ENCODE data around the gene MRPL52. TPM values are rescaled to one million over a fixed set of nuclear protein-coding genes. Genes with fewer than 3 reads are reported as not detected.
A peak's percentile ranks its signal among the peaks of the same experiment; 100 is the strongest.

The MRPL52 gene
- total and polyA plus RNA-seq, 2 of the 13 experiments (the other 11 are each of a cell fraction or from before 2014, with no cell fraction given) = 118 to 329 TPM

GRCh38 chr14:22837114-22837749, 7.5 kb downstream of the MRPL52 start (continued):
- TF ChIP-seq, protein P1, sequence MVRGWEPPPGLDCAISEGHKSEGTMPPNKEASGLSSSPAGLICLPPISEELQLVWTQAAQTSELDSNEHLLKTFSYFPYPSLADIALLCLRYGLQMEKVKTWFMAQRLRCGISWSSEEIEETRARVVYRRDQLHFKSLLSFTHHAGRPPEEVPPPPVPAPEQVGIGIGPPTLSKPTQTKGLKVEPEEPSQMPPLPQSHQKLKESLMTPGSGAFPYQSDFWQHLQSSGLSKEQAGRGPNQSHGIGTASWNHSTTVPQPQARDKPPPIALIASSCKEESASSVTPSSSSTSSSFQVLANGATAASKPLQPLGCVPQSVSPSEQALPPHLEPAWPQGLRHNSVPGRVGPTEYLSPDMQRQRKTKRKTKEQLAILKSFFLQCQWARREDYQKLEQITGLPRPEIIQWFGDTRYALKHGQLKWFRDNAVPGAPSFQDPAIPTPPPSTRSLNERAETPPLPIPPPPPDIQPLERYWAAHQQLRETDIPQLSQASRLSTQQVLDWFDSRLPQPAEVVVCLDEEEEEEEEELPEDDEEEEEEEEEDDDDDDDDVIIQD (CRISPR knock-in tag; IDR thresholded peaks at IDR 0.05; ENCODE audit: low read depth) = no peak
- TF ChIP-seq PLSCR1 (CRISPR knock-in tag; IDR thresholded peaks at IDR 0.05; ENCODE audit: borderline replicate concordance) = no peak
- TF ChIP-seq NFE2L1 (CRISPR knock-in tag; IDR thresholded peaks at IDR 0.05; ENCODE audit: borderline replicate concordance) = peak; percentile 74; the same call in 1 of the 2 replicates
- TF ChIP-seq CREBL2 (CRISPR knock-in tag; IDR thresholded peaks at IDR 0.05; ENCODE audit: borderline replicate concordance) = peak; percentile 79; the same call in 1 of the 2 replicates
- TF ChIP-seq IRF2 (CRISPR knock-in tag; IDR thresholded peaks at IDR 0.05) = no peak
- TF ChIP-seq ZNF333 (CRISPR knock-in tag; IDR thresholded peaks at IDR 0.05; ENCODE audit: borderline replicate concordance) = no peak
- 0 out of 2 replicates have a peak, but pooled peaks have one; percentile 81 for TF ChIP-seq CC2D1A (CRISPR knock-in tag; IDR thresholded peaks at IDR 0.05)
- TF ChIP-seq KLF15 (CRISPR knock-in tag; IDR thresholded peaks at IDR 0.05; ENCODE audit: borderline replicate concordance) = no peak
- no peak for TF ChIP-seq NCOA2 (CRISPR knock-in tag; IDR thresholded peaks at IDR 0.05)
- TF ChIP-seq ZNF678 (CRISPR knock-in tag; IDR thresholded peaks at IDR 0.05) = peak; percentile 56; the same call in 1 of the 2 replicates
- no peak for TF ChIP-seq LCORL (IDR thresholded peaks at IDR 0.05)
- 0 out of 2 replicates have a peak, but pooled peaks have one; percentile 29 for TF ChIP-seq LCORL (CRISPR knock-in tag; IDR thresholded peaks at IDR 0.05)
- peak; percentile 68 for TF ChIP-seq PHF8 (CRISPR knock-in tag; IDR thresholded peaks at IDR 0.05)
- TF ChIP-seq ZNF264 (CRISPR knock-in tag; IDR thresholded peaks at IDR 0.05) = 0 out of 2 replicates have a peak, but pooled peaks have one; percentile 6
- TF ChIP-seq NCOA1 (CRISPR knock-in tag; IDR thresholded peaks at IDR 0.05) = no peak
- TF ChIP-seq ZBTB43 (CRISPR knock-in tag; conservative IDR thresholded peaks at IDR 0.05) = no peak
- no peak for TF ChIP-seq ZNF468 (CRISPR knock-in tag; IDR thresholded peaks at IDR 0.05)
- no peak for TF ChIP-seq ZNF382 (CRISPR knock-in tag; IDR thresholded peaks at IDR 0.05; ENCODE audit: borderline replicate concordance)
- TF ChIP-seq ZNF317 (CRISPR knock-in tag; IDR thresholded peaks at IDR 0.05) = 0 out of 2 replicates have a peak, but pooled peaks have one; percentile 48
- TF ChIP-seq SAFB2 (CRISPR knock-in tag; IDR thresholded peaks at IDR 0.05; ENCODE audit: borderline replicate concordance, low read depth) = no peak
- no peak for TF ChIP-seq JDP2 (CRISPR knock-in tag; IDR thresholded peaks at IDR 0.05; ENCODE audit: borderline replicate concordance)
- peak; percentile 100 for TF ChIP-seq ZNF777 (CRISPR knock-in tag; IDR thresholded peaks at IDR 0.05)
- no peak for TF ChIP-seq GABPA (IDR thresholded peaks at IDR 0.05; ENCODE audit: low read depth, low read length)
- TF ChIP-seq GABPA (CRISPR knock-in tag; IDR thresholded peaks at IDR 0.05; ENCODE audit: low read depth) = no peak
- TF ChIP-seq GATA4 (IDR thresholded peaks at IDR 0.05; ENCODE audit: borderline replicate concordance, low read depth) = no peak
- peak; percentile 37; the same call in 1 of the 2 replicates for TF ChIP-seq ESRRA (CRISPR knock-in tag; IDR thresholded peaks at IDR 0.05; ENCODE audit: low read depth)
- no peak for TF ChIP-seq ZFP36L1 (CRISPR knock-in tag; IDR thresholded peaks at IDR 0.05)
- no peak for TF ChIP-seq ZNF256 (CRISPR knock-in tag; conservative IDR thresholded peaks at IDR 0.05)

Data from HepG2 (cell line).